NCI-H345 (cell line): ENCODE measurements around the gene ANO8.

Experiments
- DNase-seq: peaks from one replicate; lab custom pipeline; 2025; lab: John Stamatoyannopoulos, UW

Gene ANO8

DNA sequence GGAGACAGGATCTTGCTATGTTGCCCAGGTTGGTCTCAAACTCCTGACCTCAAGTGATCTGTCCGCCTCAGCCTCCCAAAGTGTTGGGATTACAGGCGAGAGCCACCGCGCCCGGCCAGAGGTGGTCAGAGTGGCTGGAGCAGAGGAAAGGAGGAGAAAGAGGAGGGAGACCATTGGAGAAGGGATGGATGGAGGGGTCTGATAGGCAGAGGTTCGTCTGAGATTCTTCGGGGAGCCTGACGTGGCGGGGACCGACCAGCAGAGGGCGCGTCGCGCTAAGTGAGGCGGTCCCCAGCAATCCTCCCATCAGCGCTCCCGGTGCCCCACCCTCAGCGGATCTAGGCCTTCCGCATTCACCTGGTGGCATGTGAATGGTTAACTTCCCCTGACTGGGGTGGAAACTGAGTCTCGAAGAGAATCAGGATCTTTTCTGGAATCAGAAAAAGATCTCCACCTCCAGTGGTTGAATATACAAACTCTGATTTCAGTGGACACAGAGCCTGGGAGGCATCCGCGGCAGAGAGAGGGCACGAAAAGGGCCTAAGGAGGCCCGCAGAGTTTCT, 11.5 kb upstream of the ANO8 start:
- peak; percentile 57 for DNase-seq

DNA sequence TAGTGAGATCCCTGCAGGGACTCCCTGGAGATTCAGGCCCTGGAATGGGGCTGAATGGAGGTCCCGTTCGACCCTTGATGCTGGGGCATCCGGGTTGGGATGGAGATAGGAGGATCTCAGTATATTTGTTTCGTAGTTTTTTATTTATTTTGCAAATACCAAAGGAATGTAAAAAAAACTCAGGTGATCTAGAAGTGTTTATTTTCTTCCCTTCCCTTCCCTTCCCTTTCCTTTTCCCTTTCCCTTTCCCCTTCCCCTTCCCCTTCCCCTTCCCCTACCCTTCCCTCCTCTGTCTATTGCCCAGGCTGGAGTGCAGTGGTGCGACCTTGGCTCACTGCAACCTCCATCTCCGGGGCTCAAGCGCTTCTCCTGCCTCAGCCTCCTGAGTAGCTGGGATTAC, 7.2 kb upstream of the ANO8 start:
- no peak for DNase-seq

DNA sequence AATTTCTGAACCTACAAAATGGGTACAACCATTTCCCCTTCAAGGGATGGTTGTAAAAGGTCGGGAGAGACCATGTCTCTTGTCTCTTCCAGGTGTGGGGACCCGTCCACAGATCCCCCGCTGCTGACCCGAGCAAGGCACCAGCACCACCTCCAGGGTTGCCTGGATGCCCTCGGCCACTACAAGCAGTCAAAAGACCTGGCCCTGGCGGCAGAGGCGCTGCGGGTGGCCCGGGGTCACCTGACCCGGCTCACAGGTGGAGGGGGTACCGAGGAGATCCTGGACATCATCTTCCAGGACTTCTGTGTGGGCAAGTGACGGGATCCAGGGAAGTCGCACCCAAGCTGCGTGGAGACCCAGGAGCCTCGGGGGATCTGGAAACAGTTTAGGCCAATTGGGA, 6.7 kb upstream of the ANO8 start:
- DNase-seq = no peak

DNA sequence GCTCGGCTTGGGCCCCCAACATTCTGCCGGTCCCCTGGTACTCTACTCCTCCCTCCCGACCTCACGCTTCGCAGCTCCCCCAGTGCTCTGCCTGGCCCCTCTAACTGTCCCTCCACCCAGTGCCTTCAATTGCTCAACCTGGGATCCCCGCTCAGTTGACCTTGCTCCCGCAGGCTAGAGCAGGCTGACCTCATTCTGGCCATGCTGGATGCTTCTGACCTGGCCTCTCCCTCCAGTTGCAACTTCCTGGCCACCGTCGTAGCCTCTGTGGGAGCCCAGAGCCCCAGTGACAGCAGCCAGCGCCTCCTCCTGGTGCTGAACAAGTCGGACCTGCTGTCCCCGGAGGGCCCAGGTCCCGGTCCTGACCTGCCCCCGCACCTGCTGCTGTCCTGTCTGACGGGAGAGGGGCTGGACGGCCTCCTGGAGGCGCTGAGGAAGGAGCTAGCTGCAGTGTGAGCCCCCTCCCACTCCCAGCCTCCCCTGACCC, 6.3 kb upstream of the ANO8 start:
- no peak for DNase-seq

DNA sequence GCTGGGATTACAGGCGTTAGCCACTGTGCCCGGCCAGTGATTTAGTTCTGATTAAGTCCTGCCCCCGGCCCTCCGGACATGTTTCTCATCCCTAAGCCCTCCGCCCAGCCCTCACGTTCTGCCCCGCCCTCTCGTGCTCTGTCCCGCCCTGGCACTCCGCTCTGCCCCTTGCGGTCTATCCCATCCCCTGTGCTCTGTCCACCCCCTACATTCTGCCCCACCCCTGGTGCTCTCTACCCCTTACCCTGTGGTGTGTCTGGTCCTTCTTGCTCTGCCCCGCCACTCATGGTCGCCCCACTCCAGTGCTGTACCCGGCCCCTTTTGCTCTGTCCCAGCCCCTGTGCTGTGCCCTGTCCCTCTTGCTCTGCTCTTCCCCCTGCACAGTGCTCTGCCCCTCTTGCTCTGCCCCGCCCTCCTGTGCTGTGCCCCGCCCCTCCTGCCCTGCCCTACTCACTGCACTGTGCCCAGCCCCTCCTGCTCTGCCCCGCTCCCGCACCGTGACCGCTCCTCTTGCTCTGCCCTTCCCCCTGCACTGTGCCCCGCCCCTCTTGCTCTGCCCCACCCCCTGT, 5.7 kb upstream of the ANO8 start:
- no peak for DNase-seq

DNA sequence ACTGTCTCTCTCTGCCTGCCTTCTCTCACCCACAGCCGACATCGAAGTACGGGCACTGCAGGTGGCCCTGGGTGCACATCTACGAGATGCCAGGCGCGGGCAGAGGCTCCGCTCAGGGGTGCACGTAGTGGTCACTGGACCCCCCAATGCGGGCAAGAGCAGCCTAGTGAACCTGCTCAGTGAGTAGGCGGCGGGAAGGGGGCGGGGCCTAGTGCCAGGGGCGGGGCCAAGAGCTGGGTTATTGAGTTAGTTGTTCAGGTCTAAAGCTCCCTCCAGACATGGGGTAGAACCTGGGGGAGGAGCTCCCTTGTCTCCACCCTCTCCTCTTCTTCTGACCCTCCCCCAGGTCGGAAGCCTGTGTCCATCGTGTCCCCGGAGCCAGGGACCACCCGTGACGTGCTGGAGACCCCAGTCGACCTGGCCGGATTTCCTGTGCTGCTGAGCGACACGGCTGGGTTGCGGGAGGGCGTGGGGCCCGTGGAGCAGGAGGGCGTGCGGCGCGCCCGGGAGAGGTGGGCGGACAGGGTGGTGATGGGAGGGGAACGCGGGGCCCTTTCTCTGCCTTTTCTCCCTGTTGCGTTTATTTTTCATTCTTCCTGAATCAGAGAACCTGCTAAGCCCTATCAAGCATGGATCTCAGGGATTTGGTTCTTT, 4.6 kb upstream of the ANO8 start:
- no peak for DNase-seq

DNA sequence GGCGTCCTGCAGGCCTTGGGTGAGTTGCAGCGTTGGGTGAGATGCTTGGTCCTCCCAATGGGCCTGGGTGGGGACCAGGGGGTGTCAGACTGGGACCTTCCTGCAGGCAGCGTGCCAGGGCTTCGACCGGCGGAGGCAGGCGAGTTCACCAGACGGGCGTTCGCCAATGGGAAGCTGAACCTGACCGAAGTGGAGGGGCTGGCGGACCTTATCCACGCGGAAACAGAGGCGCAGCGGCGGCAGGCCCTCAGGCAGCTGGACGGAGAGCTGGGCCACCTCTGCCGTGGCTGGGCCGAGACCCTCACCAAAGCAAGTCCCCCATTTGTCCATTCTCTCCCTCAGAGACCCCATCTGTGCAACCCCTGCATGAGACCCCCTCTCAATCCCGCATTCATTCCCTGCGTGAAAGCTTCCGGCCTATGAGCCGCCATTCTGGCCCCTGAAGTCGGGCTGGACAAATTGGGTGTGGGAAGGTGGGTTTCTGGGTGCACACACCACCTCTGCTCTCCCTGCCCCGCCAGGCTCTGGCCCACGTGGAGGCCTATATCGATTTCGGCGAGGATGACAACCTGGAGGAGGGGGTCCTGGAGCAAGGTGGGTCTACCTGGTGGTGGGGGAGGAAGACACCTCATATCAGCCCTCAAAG, 3.9 kb upstream of the ANO8 start:
- DNase-seq = no peak

DNA sequence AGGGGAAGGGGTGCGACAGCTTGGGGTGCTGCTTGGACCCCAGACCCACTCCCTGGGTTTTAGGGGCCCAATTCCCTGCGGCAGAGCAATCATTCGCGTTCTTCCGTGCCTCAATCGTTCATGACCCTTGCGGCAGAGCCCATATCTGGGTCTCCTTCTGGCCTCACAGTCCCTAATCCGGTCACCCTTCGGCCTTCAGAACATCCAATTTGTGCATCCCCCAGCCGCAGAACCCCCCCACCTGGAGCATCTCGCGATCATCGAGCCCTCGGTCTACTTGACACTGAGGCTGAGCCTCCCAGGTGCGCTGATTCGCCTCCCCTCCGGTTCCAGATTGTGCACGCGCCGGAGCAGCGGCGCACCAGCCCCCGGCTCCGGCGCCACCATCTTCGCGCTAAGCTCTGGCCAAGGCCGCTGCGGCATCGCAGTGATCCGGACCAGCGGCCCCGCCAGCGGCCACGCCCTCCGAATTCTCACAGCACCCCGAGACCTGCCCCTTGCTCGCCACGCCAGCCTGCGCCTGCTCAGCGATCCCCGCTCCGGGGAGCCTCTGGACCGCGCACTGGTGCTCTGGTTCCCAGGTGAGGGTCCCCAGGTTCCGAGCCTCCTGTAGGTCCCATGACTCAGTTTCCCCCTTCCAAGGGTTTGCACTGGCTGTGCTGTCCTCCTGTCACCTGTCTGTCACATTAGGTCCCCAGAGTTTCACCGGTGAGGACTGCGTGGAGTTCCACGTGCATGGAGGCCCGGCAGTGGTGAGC, 3.2 kb upstream of the ANO8 start:
- DNase-seq = no peak

DNA sequence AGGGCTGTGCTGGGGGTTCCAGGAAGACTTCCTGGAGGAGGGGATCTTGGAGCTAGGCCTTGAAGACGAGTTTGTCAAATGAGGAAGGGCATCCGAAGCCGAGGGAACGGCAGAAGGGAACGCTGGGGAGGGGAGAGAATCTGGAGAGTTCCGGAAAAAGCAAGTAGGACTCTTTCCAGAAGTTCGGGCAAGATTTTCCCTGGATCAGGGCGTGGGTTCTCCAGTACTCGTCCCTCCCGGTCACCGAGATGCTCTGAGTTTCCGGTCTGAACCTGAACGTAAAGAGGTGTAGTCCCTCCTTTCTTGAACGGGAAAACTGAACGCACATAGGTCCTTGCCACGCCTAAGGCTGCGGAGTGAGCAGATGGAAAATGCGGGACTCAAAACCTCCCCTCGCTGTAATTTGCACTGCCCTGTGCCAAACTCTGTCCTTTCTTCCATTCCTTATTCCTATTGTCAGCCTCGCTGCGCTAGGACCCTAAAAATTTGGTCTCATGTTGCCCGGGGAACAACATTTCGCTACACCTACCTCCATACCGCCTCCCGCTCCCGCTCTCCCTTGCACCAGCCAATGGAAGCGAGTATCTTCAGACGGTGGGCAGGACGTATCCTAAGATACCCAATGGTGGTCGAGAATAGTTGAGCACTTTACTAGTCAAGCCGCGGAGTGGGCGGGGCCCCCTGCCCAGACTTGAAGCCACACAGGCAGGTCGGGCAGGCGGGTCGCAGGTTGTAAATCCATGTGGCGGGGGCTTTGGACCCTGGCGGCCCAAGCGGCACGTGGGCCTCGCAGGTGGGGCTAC, 2.4 kb upstream of the ANO8 start, which contains the start of gene GTPBP3:
TSS of gene GTPBP3 (plus strand) at position 682 of the 803 bp plus-strand sequence. CDS start at position 741, 59 bp downstream.
- peak; percentile 98 for DNase-seq

DNA sequence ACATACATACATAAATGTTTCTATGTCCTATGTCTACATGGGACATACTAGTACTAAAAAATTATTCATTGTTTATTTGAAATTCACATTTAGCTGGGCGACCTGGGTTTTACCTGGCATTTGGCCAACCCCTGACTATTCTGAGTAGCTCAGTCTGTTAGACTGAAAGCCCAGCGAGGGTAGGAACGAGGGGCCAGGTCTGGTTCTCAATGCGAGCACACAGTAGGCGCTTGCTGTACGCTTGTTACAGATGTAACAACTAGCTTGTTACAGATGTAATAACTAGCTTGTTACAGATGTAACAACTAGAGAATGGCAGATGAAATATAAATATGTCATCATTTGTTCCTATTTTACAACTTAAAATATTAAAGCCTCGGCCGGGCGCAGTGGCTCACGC, 920 bp upstream of the ANO8 start:
- no peak for DNase-seq

DNA sequence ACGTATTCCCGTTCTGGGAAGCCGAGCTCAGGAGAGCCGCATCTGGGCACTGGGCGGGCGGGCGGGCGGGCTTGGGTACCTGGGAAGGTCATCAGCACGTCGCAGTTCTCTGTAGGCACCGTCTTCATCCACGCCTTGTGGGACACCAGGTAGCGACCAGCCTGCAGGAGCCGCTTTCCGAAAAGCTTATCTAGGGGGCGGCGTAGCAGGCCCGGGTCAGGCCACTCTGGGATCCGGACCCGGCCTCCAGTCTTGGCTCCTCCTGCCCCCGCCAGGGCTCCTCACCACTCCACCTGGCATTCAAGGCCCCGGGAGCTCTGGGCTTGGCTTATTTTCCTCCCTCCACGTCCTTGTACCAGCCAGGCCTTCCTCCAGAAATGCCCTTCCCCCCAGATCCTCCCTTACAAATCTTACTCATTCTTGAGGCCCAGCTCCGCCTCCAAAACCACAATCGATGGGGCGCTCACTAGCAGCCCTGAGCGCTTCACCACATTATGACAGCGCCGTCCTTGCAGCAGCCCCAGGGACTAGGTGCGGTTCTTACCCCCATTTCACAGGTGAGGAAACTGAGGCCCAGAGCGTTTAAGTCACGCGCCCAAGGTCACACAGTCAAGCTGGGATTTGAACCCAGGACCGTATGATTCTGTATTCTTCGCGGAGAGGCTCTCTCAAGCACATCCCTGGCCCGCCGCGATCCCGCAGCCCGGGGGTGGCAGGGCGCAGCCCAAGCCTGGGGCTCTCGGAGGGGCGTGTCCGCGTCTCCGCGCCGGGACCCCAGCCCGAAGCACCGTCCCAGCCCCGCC, 843 bp downstream of the ANO8 start:
- DNase-seq = no peak

DNA sequence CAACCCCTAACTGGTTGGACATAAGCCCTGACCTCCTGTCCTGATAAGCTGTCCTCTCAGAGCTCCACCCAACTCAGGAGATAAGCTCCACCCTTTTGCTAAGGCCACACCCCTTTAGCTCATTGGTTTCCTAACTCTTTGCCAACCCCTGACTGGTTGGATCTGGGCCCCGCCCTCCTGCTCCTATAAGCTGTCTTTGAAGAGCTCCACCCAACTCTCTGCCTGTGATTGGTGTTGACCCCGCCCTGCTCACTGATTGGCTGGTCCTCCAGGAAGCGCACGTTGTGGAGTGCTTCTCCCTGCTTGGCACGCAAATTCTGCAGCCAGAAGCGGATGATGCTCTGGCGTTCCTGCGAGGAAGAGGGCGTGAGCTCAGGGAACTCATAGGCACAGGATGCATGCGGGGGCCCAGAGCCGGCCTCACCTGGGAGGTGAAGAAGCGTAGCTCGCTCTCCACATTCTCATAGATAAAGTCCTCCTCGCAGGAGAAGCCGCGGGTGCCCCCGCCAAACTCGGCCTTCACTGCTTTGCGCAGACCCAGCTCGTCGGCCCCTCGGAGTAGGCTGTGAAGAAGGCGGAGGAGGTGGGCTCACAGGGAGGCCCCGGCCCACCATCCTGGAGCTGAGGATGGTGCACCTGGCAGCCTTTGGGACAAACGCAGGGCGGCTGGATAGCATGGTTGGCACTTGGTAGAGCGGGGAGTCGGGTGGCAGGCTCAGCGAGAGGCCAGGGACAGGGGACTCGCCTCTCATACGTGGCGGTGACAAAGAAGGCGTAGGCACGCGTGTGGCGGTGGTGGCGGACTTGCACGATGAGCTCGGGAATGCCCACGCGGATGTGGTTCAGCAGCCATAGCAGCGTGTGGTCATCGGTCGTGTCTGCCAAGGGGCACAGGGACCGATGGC, 1.7 kb downstream of the ANO8 start:
- DNase-seq = peak; percentile 64

DNA sequence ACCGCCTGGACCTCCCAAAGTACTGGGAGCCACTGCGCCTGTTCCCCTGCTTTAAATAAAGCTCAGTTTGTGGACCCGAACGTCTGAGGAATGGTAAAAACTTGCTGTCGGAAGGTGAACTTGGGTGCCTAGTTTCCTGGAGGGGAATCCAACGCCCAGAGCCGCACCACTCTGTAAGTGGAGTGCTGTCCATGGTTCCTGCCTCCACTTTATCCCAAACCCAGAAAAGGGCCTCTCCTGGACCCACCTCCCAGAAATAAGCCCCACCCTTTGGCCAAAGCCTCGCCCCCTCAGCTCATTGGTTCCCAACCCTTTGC, 2.3 kb downstream of the ANO8 start:
- no peak for DNase-seq

DNA sequence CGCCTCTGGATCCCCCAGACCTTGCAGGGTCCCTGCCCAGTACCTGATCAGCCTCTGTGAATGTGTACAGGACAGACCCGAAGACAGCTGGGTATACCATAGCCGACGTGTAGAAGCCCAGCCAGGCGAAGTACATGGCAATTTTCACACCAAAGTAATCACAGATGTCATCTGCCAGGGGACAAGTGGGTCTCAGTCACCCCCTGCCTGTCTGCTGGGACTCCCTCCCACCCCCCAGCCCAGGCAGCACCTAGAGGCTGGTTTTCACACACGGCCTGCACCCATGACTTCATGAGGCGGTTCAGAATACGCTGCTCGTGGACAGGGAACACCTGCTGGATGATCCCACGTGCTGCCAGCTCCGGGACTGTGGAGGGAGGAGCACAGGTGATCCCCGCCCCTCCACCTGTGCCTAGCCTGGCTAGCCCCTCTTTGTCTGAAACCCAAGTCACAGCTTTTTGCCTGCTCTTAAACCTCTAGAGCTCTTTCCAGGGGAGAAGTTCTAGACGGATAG, 3.6 kb downstream of the ANO8 start:
- peak; percentile 20 for DNase-seq

DNA sequence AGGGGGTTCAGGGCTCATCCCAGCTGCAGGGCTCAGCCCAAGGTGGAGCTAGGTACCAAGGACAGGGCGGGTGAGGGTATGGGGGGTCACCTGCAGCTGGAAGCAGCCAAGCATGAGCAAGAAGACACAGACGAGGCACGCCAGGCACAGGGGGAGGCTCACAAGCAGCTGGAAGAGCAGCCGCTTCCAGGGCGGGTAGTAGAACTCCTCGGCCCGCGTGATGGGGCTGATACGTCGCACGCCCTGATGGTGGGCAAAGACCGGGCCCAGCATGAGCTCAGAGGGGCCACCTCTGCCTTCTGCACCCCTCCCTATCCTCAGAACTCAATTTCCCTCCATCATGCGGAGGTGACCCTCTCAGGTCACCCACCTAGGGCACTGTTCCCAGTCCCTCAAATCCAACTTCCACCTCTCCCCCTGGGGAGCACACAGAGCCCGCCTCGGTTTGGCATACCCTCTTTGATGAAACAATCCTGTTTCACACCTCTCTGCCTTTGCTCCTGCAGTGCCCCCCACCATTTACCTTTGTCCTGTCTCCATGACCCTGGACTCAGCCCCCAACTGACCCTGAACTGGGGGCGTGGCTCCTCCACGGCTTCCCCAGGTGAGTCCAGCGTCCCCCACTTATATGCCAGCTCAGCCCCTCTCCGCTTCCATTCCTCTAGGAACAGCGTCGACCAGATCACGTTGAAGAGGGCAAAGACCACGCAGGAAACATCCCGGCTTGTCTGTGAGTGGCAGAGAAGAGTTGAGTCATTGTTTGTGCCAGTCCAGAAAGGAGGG, 4.2 kb downstream of the ANO8 start:
- DNase-seq = no peak

DNA sequence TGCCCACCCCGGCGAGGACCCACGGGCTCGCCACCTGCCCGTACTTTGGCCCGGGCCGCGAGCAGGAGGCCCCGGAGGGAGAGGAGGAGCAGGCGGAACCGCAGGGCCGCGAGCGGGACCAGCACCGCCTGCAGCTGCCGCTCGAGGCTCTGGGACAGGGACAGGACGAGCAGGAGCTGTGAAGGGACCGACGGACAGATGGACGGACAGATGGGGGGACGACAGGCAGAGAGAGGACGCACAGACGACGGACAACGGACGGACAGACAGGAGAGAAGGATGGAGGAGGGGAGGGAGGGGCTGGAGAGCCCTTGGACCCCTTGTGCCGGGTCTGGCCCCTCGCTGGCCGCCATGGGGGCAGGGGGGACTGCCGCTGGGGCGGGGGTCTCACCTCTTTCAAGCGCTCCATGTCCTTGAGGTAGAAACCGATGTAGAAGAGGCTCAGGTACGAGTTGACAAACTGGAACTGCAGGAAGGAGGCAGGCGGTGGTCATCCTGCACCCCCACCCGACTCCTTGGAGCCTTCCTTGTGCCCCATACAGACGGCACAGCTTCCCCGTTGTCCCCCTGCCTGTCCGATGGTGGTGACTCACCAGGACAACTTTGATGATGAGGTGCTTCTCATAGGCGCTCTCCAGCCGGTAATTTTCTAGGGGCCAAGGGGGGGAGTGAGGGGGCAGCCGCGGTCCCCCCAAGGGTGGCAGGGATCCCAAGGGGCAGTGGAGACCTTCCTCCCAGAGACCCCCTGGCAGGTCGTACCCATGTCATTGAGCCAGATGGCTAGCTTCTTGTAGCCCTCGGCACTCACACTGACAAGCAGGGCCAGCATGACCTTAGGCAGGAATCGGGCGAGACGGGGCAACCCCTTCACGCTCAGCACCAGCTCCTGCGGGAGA, 5.0 kb downstream of the ANO8 start:
- no peak for DNase-seq

DNA sequence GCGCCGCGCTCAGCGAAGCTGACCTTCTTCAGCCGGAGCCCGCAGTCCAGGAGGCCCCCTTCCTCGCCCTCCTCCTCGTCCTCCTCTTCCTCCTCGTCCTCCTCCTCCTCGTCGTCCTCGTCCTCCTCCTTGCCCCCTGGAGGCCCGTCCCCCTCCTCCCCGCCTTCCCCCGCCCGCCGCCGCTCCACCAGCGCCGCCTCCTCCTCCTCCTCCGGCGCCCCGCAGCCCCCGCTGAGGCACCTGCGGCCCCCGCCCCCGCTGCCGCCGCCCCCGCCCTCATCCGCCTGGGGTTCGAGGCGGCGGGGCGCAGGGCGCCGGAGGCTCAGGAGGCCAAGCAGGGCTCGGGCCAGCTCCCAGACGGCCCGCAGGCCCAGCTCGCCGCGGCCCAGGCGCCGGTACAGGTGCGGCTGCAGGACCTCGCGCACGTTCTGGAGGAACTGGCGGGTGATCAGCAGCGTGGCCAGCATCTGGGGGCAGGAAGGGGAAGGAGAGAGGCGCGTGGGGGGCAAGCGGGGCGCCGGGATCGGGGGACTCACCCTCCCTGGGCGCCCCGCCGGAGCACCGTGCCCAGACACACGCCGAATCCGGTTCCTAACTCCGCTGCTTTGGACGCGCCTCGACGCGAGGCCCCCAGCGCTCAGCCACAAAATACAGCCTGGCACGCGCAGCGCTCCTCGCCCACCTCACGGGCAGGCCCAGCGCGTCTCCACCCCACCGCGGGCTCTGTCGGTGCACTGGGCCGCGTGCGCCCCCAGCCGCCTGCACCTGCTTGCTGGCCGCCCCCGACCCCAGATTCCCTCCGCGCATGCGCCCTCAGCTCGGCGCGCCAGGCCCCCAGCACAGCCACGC, 5.9 kb downstream of the ANO8 start:
- no peak for DNase-seq
